ENCODE measurements around the gene FAM13A. TPM values are rescaled to one million over a fixed set of nuclear protein-coding genes. Genes with fewer than 3 reads are reported as not detected.

The FAM13A gene
- polyA plus RNA-seq, 1 donor from 2014 or later: 4.0 TPM

- Histone ChIP-seq H3K9ac (ENCODE audit: low read length) (no peak overlapping the region), H3K4me2 (ENCODE audit: low read length) (no peak overlapping the region), H4K20me1 (ENCODE audit: insufficient read depth) (no peaks in the 10 kb centered on the region), H3K79me2 (replicated peaks; ENCODE audit: insufficient read depth, low read length) (no peaks in the 10 kb centered on the region), H3F3A (ENCODE audit: insufficient read depth, low read length, poor library complexity, severe bottlenecking) (no peaks in the 10 kb centered on the region), H3K36me3 (ENCODE audit: insufficient read depth, low read length) (peaks cover 5% of the 10 kb centered on the region), H3K4me3 (ENCODE audit: low read length) (no peak overlapping the region), H2AFZ (ENCODE audit: low read depth, low read length) (no peak overlapping the region), H3K9me3 (ENCODE audit: low read length) (no peaks in the 10 kb centered on the region), H3K27ac (ENCODE audit: low read length) (no peak overlapping the region), H3K9me2 (ENCODE audit: insufficient read depth, low read length) (no peaks in the 10 kb centered on the region), H3K27me3 (ENCODE audit: insufficient read depth, low read depth, low read length) (no peaks in the 10 kb centered on the region)
- TF ChIP-seq CTCF (IDR thresholded peaks at IDR 0.05; ENCODE audit: poor library complexity, severe bottlenecking) (no peak), RAD21 (conservative IDR thresholded peaks at IDR 0.05) (no peak), POLR2AphosphoS5 (IDR thresholded peaks at IDR 0.05) (no peak), SMC3 (conservative IDR thresholded peaks at IDR 0.05; ENCODE audit: poor library complexity) (no peak), EP300 (conservative IDR thresholded peaks at IDR 0.05; ENCODE audit: poor library complexity, severe bottlenecking) (no peak), TAF1 (IDR thresholded peaks at IDR 0.05; ENCODE audit: low read depth) (no peak), EZH2 (IDR thresholded peaks at IDR 0.05; ENCODE audit: borderline replicate concordance, insufficient read depth, low read length, poor library complexity, severe bottlenecking) (no peak), REST (IDR thresholded peaks at IDR 0.05; ENCODE audit: borderline replicate concordance) (no peak), MXI1 (conservative IDR thresholded peaks at IDR 0.05; ENCODE audit: poor library complexity, severe bottlenecking) (no peak)
Measured at GRCh38 chr4:88690355-88690754, 366.6 kb downstream of the FAM13A start.

GRCh38 chr4:88681209-88681608 is 375.8 kb downstream of the FAM13A start:
- Histone ChIP-seq H3K9ac (ENCODE audit: low read length) (no peak overlapping the region), H3K79me2 (replicated peaks; ENCODE audit: insufficient read depth, low read length) (no peaks in the 10 kb centered on the region), H2AFZ (ENCODE audit: low read depth, low read length) (no peak overlapping the region), H3K27me3 (ENCODE audit: insufficient read depth, low read depth, low read length) (no peaks in the 10 kb centered on the region), H3K27ac (ENCODE audit: low read length) (no peak overlapping the region), H3F3A (ENCODE audit: insufficient read depth, low read length, poor library complexity, severe bottlenecking) (no peaks in the 10 kb centered on the region), H3K9me3 (ENCODE audit: low read length) (no peaks in the 10 kb centered on the region), H3K9me2 (ENCODE audit: insufficient read depth, low read length) (no peaks in the 10 kb centered on the region), H3K4me3 (ENCODE audit: low read length) (no peak overlapping the region), H4K20me1 (ENCODE audit: insufficient read depth) (no peaks in the 10 kb centered on the region), H3K4me2 (ENCODE audit: low read length) (no peak overlapping the region), H3K36me3 (ENCODE audit: insufficient read depth, low read length) (peaks cover 11% of the 10 kb centered on the region)
- TF ChIP-seq EZH2 (IDR thresholded peaks at IDR 0.05; ENCODE audit: borderline replicate concordance, insufficient read depth, low read length, poor library complexity, severe bottlenecking): no peak
- no peak for TF ChIP-seq CTCF (IDR thresholded peaks at IDR 0.05; ENCODE audit: poor library complexity, severe bottlenecking)
- no peak for TF ChIP-seq POLR2AphosphoS5 (IDR thresholded peaks at IDR 0.05)
- no peak for TF ChIP-seq TAF1 (IDR thresholded peaks at IDR 0.05; ENCODE audit: low read depth)
- TF ChIP-seq EP300 (conservative IDR thresholded peaks at IDR 0.05; ENCODE audit: poor library complexity, severe bottlenecking): no peak
- no peak for TF ChIP-seq SMC3 (conservative IDR thresholded peaks at IDR 0.05; ENCODE audit: poor library complexity)
- TF ChIP-seq REST (IDR thresholded peaks at IDR 0.05; ENCODE audit: borderline replicate concordance): no peak
- no peak for TF ChIP-seq MXI1 (conservative IDR thresholded peaks at IDR 0.05; ENCODE audit: poor library complexity, severe bottlenecking)
- TF ChIP-seq RAD21 (conservative IDR thresholded peaks at IDR 0.05): no peak
